HG03280 (cell line): ENCODE results near the gene SLC45A3.
"Not testable (repeated sequence)": the region's sequence is repeated elsewhere in the genome, so short reads cannot be mapped to it uniquely, and the experiment has no call there.

Experiments
- ATAC-seq: cut with Tn5 transposase; IDR thresholded peaks from one replicate; pipeline ENCODE4 v1.9.1; 2021; ENCODE audit warnings: mild to moderate bottlenecking, moderate library complexity; ENCODE audit not compliant: unreplicated experiment

SLC45A3 gene

GRCh38 chr1:205637854-205638468 is 42.3 kb downstream of the SLC45A3 start:
- ATAC-seq = no peak

- ATAC-seq = no peak
Measured at GRCh38 chr1:205636732-205637131, 43.6 kb downstream of the SLC45A3 start.

GRCh38 chr1:205636138-205636530 is 44.2 kb downstream of the SLC45A3 start:
- ATAC-seq = not testable (repeated sequence)

GRCh38 chr1:205633421-205633976 is 46.8 kb downstream of the SLC45A3 start:
- no peak for ATAC-seq

GRCh38 chr1:205632669-205633169 is 47.6 kb downstream of the SLC45A3 start:
- ATAC-seq = no peak

- peak; percentile 82 for ATAC-seq
Measured at GRCh38 chr1:205631768-205632668, 48.3 kb downstream of the SLC45A3 start, which contains the start of gene ELK4. Gene ELK4, minus strand, starts transcription at chr1:205632011. Its CDS starts 8,129 bp downstream, at chr1:205623882.

- ATAC-seq = peak; percentile 61
Measured at GRCh38 chr1:205631010-205631767, 49.1 kb downstream of the SLC45A3 start.

- ATAC-seq = no peak
Measured at GRCh38 chr1:205630651-205631009, 49.7 kb downstream of the SLC45A3 start.

- ATAC-seq = no peak
Measured at GRCh38 chr1:205630241-205630640, 50.1 kb downstream of the SLC45A3 start.

GRCh38 chr1:205629751-205630150 is 50.6 kb downstream of the SLC45A3 start:
- ATAC-seq = no peak

- ATAC-seq = no peak
Measured at GRCh38 chr1:205627956-205628355, 52.4 kb downstream of the SLC45A3 start.

GRCh38 chr1:205626216-205626615 is 54.1 kb downstream of the SLC45A3 start:
- ATAC-seq = no peak

GRCh38 chr1:205623646-205624045 is 56.7 kb downstream of the SLC45A3 start:
- ATAC-seq = no peak

GRCh38 chr1:205620269-205620668 is 60.0 kb downstream of the SLC45A3 start:
- no peak for ATAC-seq

GRCh38 chr1:205619376-205619775 is 60.9 kb downstream of the SLC45A3 start:
- no peak for ATAC-seq

- no peak for ATAC-seq
Measured at GRCh38 chr1:205616563-205617293, 63.6 kb downstream of the SLC45A3 start.

- no peak for ATAC-seq
Measured at GRCh38 chr1:205615789-205616188, 64.5 kb downstream of the SLC45A3 start.

- ATAC-seq = no peak
Measured at GRCh38 chr1:205613854-205614412, 66.4 kb downstream of the SLC45A3 start.

GRCh38 chr1:205612556-205612955 is 67.8 kb downstream of the SLC45A3 start:
- ATAC-seq = no peak

- ATAC-seq = no peak
Measured at GRCh38 chr1:205612104-205612503, 68.2 kb downstream of the SLC45A3 start.
